ENCODE data around the gene RBM42.
A peak's percentile ranks its signal among the peaks of the same experiment; 100 is the strongest.

The RBM42 gene

GRCh38 chr19:35641515-35642151 is 12.8 kb downstream of the RBM42 start, which contains the start of gene ETV2:
TSS of gene ETV2 (plus strand) at chr19:35641745. CDS start at chr19:35642461, 716 bp downstream.
- H3K18ac ChIP-seq (ENCODE audit: low read length): no peak within 1 kb of the TSS
- WGBS (ENCODE audit: extremely low coverage, insufficient coverage, insufficient read length): no CpG with 5 or more reads among the region's 28 CpGs
- peak within 1 kb of the TSS; percentile 5 for H2BK120ac ChIP-seq (ENCODE audit: insufficient read depth, low read length, poor library complexity)
- no peak within 1 kb of the TSS for H2AK5ac ChIP-seq (ENCODE audit: low read length)
- H3K4ac ChIP-seq (ENCODE audit: low read depth, low read length): no peak within 1 kb of the TSS
- H3K27ac ChIP-seq (ENCODE audit: low read depth, low read length): no peak within 1 kb of the TSS
- H3K4me3 ChIP-seq (ENCODE audit: low read depth, low read length): no peak within 1 kb of the TSS
- peaks cover 14% of the 10 kb centered on the region for H3K79me1 ChIP-seq (ENCODE audit: low read length)
- peak within 1 kb of the TSS; percentile 33 for H4K91ac ChIP-seq (ENCODE audit: low read depth, low read length)
- H4K12ac ChIP-seq (ENCODE audit: low read depth, low read length): no peak within 1 kb of the TSS
- peaks cover 2% of the 10 kb centered on the region for H3K79me2 ChIP-seq (ENCODE audit: control insufficient read depth, insufficient read depth, low read length, poor library complexity)
- no peak within 1 kb of the TSS for H3K23ac ChIP-seq (ENCODE audit: low read length)
- peaks cover 3% of the 10 kb centered on the region for H3K9me3 ChIP-seq (ENCODE audit: insufficient read depth, low read depth, low read length)
- no peak within 1 kb of the TSS for H2AFZ ChIP-seq (ENCODE audit: insufficient read depth, low read length, poor library complexity)
- H3K14ac ChIP-seq (ENCODE audit: low read length): no peak within 1 kb of the TSS
- no peaks in the 10 kb centered on the region for H3K27me3 ChIP-seq (ENCODE audit: insufficient read depth, low read length)
- H2BK5ac ChIP-seq (ENCODE audit: low read depth, low read length, poor library complexity): no peak within 1 kb of the TSS
- DNase-seq: no peak
- peaks cover 17 to 24% of the 10 kb centered on the region in 2 experiments for H3K4me1 ChIP-seq (ENCODE audit: control insufficient read depth in 1 of 2, insufficient read depth in 2 of 2, low read length in 2 of 2)
- peak within 1 kb of the TSS; percentile 50 for H4K8ac ChIP-seq (ENCODE audit: low read depth, low read length)
- H3K4me2 ChIP-seq (ENCODE audit: low read length): peak within 1 kb of the TSS; percentile 21
- peaks cover 15 to 18% of the 10 kb centered on the region in 2 experiments for H3K36me3 ChIP-seq (ENCODE audit: control insufficient read depth in 1 of 2, insufficient read depth in 2 of 2, low read length in 2 of 2)
- H2BK12ac ChIP-seq (ENCODE audit: low read length): no peak within 1 kb of the TSS
- H3K9ac ChIP-seq (ENCODE audit: low read length): no peak within 1 kb of the TSS

GRCh38 chr19:35642312-35642711 is 13.5 kb downstream of the RBM42 start:
- H3K27ac ChIP-seq (ENCODE audit: low read depth, low read length): no peak overlapping the region
- H3K18ac ChIP-seq (ENCODE audit: low read length): no peak overlapping the region
- peaks cover 3% of the 10 kb centered on the region for H3K9me3 ChIP-seq (ENCODE audit: insufficient read depth, low read depth, low read length)
- no peak overlapping the region for H3K14ac ChIP-seq (ENCODE audit: low read length)
- H3K23ac ChIP-seq (ENCODE audit: low read length): no peak overlapping the region
- no peak overlapping the region for H3K4me3 ChIP-seq (ENCODE audit: low read depth, low read length)
- no peak overlapping the region for H2BK5ac ChIP-seq (ENCODE audit: low read depth, low read length, poor library complexity)
- peak overlapping the region; percentile 33 for H4K91ac ChIP-seq (ENCODE audit: low read depth, low read length)
- no peak overlapping the region for H2AK5ac ChIP-seq (ENCODE audit: low read length)
- H2BK120ac ChIP-seq (ENCODE audit: insufficient read depth, low read length, poor library complexity): no peak overlapping the region
- no peak overlapping the region for H3K4me2 ChIP-seq (ENCODE audit: low read length)
- H2AFZ ChIP-seq (ENCODE audit: insufficient read depth, low read length, poor library complexity): no peak overlapping the region
- peaks cover 8 to 11% of the 10 kb centered on the region in 2 experiments for H3K36me3 ChIP-seq (ENCODE audit: control insufficient read depth in 1 of 2, insufficient read depth in 2 of 2, low read length in 2 of 2)
- no peaks in the 10 kb centered on the region for H3K27me3 ChIP-seq (ENCODE audit: insufficient read depth, low read length)
- no peak overlapping the region for H4K12ac ChIP-seq (ENCODE audit: low read depth, low read length)
- H3K79me1 ChIP-seq (ENCODE audit: low read length): peaks cover 14% of the 10 kb centered on the region
- peaks cover 2% of the 10 kb centered on the region for H3K79me2 ChIP-seq (ENCODE audit: control insufficient read depth, insufficient read depth, low read length, poor library complexity)
- no peak overlapping the region for H2BK12ac ChIP-seq (ENCODE audit: low read length)
- no peak overlapping the region for H3K9ac ChIP-seq (ENCODE audit: low read length)
- no peak for DNase-seq
- peaks cover 17 to 24% of the 10 kb centered on the region in 2 experiments for H3K4me1 ChIP-seq (ENCODE audit: control insufficient read depth in 1 of 2, insufficient read depth in 2 of 2, low read length in 2 of 2)
- no peak overlapping the region for H3K4ac ChIP-seq (ENCODE audit: low read depth, low read length)
- no CpG with 5 or more reads among the region's 10 CpGs for WGBS (ENCODE audit: extremely low coverage, insufficient coverage, insufficient read length)
- no peak overlapping the region for H4K8ac ChIP-seq (ENCODE audit: low read depth, low read length)

- H4K91ac ChIP-seq (ENCODE audit: low read depth, low read length): peak overlapping the region; percentile 88
- no peak overlapping the region for H3K9ac ChIP-seq (ENCODE audit: low read length)
- peaks cover 3% of the 10 kb centered on the region for H3K9me3 ChIP-seq (ENCODE audit: insufficient read depth, low read depth, low read length)
- peak overlapping the region; percentile 72 for H3K14ac ChIP-seq (ENCODE audit: low read length)
- H3K79me1 ChIP-seq (ENCODE audit: low read length): peaks cover 14% of the 10 kb centered on the region
- H3K4me2 ChIP-seq (ENCODE audit: low read length): peak overlapping the region; percentile 89
- no peak overlapping the region for H3K18ac ChIP-seq (ENCODE audit: low read length)
- H2AK5ac ChIP-seq (ENCODE audit: low read length): no peak overlapping the region
- H4K12ac ChIP-seq (ENCODE audit: low read depth, low read length): peak overlapping the region; percentile 14
- DNase-seq: no peak
- no peak overlapping the region for H2BK120ac ChIP-seq (ENCODE audit: insufficient read depth, low read length, poor library complexity)
- peaks cover 17 to 25% of the 10 kb centered on the region in 2 experiments for H3K4me1 ChIP-seq (ENCODE audit: control insufficient read depth in 1 of 2, insufficient read depth in 2 of 2, low read length in 2 of 2)
- no peak overlapping the region for H2BK5ac ChIP-seq (ENCODE audit: low read depth, low read length, poor library complexity)
- H3K27ac ChIP-seq (ENCODE audit: low read depth, low read length): no peak overlapping the region
- no peaks in the 10 kb centered on the region for H3K27me3 ChIP-seq (ENCODE audit: insufficient read depth, low read length)
- peak overlapping the region; percentile 97 for H4K8ac ChIP-seq (ENCODE audit: low read depth, low read length)
- H3K36me3 ChIP-seq (ENCODE audit: control insufficient read depth in 1 of 2, insufficient read depth in 2 of 2, low read length in 2 of 2): peaks cover 3 to 6% of the 10 kb centered on the region in 2 experiments
- H2AFZ ChIP-seq (ENCODE audit: insufficient read depth, low read length, poor library complexity): peak overlapping the region; percentile 86
- no peak overlapping the region for H2BK12ac ChIP-seq (ENCODE audit: low read length)
- no peak overlapping the region for H3K4ac ChIP-seq (ENCODE audit: low read depth, low read length)
- H3K23ac ChIP-seq (ENCODE audit: low read length): no peak overlapping the region
- no CpG with 5 or more reads among the region's 15 CpGs for WGBS (ENCODE audit: extremely low coverage, insufficient coverage, insufficient read length)
- H3K4me3 ChIP-seq (ENCODE audit: low read depth, low read length): peak overlapping the region; percentile 66
- peaks cover 2% of the 10 kb centered on the region for H3K79me2 ChIP-seq (ENCODE audit: control insufficient read depth, insufficient read depth, low read length, poor library complexity)
Observed at GRCh38 chr19:35642798-35643254, 14.0 kb downstream of the RBM42 start.

GRCh38 chr19:35643255-35644205 is 14.7 kb downstream of the RBM42 start:
- Histone ChIP-seq H3K4me1 (ENCODE audit: control insufficient read depth in 1 of 2, insufficient read depth in 2 of 2, low read length in 2 of 2) (peaks cover 17 to 25% of the 10 kb centered on the region in 2 experiments), H3K27ac (ENCODE audit: low read depth, low read length) (peak overlapping the region; percentile 73), H3K79me1 (ENCODE audit: low read length) (peaks cover 16% of the 10 kb centered on the region), H3K14ac (ENCODE audit: low read length) (peak overlapping the region; percentile 97), H3K9ac (ENCODE audit: low read length) (peak overlapping the region; percentile 16), H3K4me3 (ENCODE audit: low read depth, low read length) (peak overlapping the region; percentile 66), H3K23ac (ENCODE audit: low read length) (no peak overlapping the region), H4K8ac (ENCODE audit: low read depth, low read length) (peak overlapping the region; percentile 97), H2BK12ac (ENCODE audit: low read length) (peak overlapping the region; percentile 67), H2BK120ac (ENCODE audit: insufficient read depth, low read length, poor library complexity) (peak overlapping the region; percentile 97), H2AK5ac (ENCODE audit: low read length) (peak overlapping the region; percentile 4), H2AFZ (ENCODE audit: insufficient read depth, low read length, poor library complexity) (peak overlapping the region; percentile 98), H3K18ac (ENCODE audit: low read length) (peak overlapping the region; percentile 96), H2BK5ac (ENCODE audit: low read depth, low read length, poor library complexity) (peak overlapping the region; percentile 89), H4K12ac (ENCODE audit: low read depth, low read length) (peak overlapping the region; percentile 92), H3K36me3 (ENCODE audit: control insufficient read depth in 1 of 2, insufficient read depth in 2 of 2, low read length in 2 of 2) (no peaks in the 10 kb centered on the region), H4K91ac (ENCODE audit: low read depth, low read length) (peak overlapping the region; percentile 88), H3K4me2 (ENCODE audit: low read length) (peak overlapping the region; percentile 89), H3K9me3 (ENCODE audit: insufficient read depth, low read depth, low read length) (peaks cover 3% of the 10 kb centered on the region), H3K79me2 (ENCODE audit: control insufficient read depth, insufficient read depth, low read length, poor library complexity) (peaks cover 4% of the 10 kb centered on the region), H3K4ac (ENCODE audit: low read depth, low read length) (peak overlapping the region; percentile 70), H3K27me3 (ENCODE audit: insufficient read depth, low read length) (no peaks in the 10 kb centered on the region)
- DNase-seq: peak; percentile 76 to 84
- no CpG with 5 or more reads among the region's 69 CpGs for WGBS (ENCODE audit: extremely low coverage, insufficient coverage, insufficient read length)
